Astrocyte of the spinal cord (primary cell): ENCODE measurements around the gene PSMA7.

Experiments
- DNase-seq: peaks from one replicate; pipeline ENCODE4 v3.0.0; 2011; ENCODE audit warnings: low read depth, low spot score
- H3K4me3 ChIP-seq: 2 replicates; pipeline ENCODE4 v1.5.1; 2011; ENCODE audit warnings: low read depth, mild to moderate bottlenecking, low read length, moderate library complexity
- in situ Hi-C: cut with HindIII; loops from 2 replicates; pipeline ENCODE4 v1.10.0; 2017; ENCODE audit warnings: low sequenced_read_pairs
- TF ChIP-seq, protein P1 (sequence below): IDR thresholded peaks from 2 replicates; pipeline ENCODE4 v1.5.1; 2012; ENCODE audit warnings: low read depth, mild to moderate bottlenecking, low read length, inconsistent platforms

The PSMA7 gene

DNA sequence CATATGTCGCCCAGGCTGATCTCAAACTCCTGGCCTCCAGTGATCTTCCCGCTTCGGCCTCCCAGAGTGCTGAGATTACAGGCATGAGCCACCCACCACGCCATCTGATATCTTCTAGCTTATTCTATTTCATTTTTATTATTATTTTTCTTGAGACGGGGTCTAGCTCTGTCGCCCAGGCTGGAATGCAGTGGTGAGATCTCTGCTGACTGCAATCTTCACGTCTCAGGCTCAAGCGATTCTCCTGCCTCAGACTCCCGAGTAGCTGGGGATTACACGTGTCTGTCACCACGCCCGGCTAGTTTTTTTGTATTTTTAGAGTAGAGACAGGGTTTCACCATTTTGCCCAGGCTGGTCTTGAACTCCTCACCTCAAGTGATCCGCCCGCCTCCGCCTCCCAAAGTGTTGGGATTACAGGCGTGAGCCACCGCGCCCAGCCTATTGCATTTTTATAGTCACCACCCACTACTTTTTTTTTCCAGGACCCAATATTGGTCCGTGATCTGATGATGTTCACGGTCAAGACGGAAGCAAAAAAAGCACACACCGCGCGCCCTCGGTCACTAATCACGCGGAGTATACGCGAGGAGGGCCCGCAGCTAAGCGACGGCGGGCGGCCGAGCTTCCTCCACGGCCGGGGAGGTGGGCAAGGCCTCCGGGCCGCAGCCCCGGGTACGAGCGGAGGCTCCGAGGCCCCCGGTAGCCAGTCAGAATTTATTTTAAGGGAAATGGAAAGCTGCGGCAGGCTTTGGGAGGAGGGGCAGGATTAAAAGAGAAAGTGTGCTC lies 22.0 kb downstream of the PSMA7 start:
- DNase-seq: no peak
- TF ChIP-seq, protein P1, sequence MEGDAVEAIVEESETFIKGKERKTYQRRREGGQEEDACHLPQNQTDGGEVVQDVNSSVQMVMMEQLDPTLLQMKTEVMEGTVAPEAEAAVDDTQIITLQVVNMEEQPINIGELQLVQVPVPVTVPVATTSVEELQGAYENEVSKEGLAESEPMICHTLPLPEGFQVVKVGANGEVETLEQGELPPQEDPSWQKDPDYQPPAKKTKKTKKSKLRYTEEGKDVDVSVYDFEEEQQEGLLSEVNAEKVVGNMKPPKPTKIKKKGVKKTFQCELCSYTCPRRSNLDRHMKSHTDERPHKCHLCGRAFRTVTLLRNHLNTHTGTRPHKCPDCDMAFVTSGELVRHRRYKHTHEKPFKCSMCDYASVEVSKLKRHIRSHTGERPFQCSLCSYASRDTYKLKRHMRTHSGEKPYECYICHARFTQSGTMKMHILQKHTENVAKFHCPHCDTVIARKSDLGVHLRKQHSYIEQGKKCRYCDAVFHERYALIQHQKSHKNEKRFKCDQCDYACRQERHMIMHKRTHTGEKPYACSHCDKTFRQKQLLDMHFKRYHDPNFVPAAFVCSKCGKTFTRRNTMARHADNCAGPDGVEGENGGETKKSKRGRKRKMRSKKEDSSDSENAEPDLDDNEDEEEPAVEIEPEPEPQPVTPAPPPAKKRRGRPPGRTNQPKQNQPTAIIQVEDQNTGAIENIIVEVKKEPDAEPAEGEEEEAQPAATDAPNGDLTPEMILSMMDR: no peak
- H3K4me3 ChIP-seq: peak overlapping the region; percentile 55
- in situ Hi-C loops: no loop called here

DNA sequence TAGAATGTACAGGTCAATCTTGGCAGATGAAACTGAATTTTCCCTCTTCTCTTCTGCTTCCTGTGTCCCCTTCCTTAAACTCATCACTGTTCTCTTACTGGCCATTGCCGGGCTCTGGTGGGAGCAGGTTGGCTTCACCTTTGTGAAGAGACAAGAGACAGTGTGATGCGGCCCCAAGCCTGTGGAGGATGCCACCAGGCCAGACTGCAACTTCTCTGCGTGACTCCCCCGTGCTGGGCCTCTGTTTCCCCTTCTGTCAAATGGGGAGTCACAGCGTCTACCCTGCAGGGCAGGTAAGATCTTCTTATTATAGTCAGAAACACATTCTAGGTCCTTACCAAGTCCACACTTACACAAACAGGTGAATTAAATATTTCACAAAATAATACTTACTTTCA lies 22.8 kb downstream of the PSMA7 start:
- in situ Hi-C loops: no loop called here
- DNase-seq: no peak
- no peak overlapping the region for H3K4me3 ChIP-seq
- TF ChIP-seq, protein P1: no peak

DNA sequence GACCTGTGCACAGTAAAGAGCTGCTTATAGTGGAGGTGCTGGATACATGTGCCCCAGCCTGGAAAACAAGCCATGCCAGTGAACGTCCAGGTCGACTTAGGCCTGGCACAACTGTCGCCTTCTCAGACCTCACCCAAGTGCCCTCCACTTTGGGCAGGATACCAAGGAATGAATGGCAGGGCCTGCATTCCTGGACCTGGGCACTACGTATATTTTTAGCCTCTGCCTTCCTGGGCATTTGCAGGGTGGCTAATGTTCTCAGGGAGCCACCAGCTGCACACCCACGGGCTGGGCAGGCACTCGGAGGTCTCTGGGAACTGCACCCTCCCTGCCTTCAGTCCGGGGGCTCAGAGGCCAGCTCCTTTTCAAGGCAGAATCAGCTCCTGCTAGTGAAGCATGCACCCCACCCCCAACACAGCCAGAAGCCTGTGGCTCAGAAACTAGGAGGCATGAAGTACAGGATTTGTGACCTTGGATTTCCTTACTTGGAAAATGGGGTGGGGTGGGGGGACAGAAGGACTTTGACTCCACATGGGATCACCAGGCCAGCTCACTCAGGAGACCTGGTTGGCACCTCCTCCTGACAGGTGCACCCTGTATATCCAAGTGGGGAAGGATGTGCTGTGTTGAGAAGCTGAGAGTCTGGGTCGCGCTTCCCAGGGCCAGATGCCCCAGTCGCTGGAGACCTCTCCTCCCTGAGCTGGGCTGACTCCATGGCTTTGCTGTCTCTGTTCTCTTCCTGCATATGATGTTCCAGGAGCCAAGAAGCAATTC lies 23.4 kb downstream of the PSMA7 start:
- no peak overlapping the region for H3K4me3 ChIP-seq
- TF ChIP-seq, protein P1: no peak
- DNase-seq: no peak
- in situ Hi-C loops: no loop called here

DNA sequence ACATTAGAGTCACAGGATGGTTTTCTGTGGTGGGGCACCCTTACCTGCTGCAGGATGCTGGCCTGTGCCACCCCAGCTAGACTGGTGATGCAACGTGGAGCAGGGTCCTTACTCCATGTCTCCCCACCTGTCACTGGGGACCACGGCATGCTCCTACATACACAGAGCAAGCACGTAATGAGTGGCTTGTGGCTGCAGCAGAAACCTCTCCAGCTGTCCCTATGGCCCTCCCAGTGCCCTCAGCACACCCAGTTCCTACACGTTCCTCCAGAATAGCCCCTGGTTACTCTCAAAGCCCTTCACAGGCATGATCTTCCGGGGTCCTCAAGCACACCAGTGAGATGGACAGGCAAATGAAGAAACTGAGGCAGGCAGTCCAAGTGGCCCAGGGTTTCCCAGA lies 24.1 kb downstream of the PSMA7 start:
- DNase-seq: no peak
- in situ Hi-C loops: no loop called here
- H3K4me3 ChIP-seq: no peak overlapping the region
- TF ChIP-seq, protein P1: no peak

DNA sequence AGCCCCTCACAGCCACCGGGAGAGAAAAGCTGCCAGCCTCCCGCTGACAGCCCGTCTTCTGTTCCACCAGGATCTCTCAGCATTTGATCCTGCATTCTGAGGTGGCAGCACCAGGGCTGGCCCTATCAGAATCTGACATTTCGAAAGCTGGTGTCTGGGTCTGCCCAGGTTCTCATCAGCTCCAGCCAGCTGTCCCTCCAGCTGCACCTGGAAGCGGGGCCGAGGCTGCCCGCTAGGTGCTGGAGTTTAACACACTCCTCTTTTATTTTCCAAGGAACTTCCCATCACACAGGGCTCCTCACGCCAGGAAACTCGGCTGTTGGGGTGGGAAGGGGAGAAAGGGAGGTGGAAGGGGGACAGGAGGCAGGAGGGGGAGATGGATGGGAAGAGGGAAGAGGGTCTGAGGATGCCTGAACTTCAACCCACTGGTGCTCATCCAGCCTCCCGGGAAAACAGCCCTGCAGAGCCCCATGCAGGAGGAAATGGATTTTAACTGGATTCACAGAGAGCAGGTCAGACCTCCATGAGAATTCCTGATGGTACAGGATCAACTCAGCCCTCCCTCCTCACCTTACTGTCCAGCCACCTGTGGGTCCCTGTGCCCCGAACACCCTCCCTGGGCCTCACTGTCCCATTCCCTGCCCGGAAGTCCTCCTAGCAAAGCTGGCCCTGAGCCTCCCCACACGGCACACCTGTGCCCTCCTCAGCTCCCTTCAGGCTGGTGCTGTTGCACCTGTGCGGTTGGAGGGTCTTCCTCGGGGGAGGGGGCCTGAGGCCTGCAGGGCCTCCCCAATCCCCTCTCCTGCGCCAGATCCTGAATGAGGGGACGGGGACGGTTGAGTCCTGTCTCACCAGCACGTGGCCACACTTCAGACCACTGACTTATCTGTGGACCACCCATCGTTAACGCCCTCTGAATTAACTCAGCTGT lies 24.8 kb downstream of the PSMA7 start:
- no peak overlapping the region for H3K4me3 ChIP-seq
- in situ Hi-C loops: no loop called here
- no peak for DNase-seq
- TF ChIP-seq, protein P1: no peak

DNA sequence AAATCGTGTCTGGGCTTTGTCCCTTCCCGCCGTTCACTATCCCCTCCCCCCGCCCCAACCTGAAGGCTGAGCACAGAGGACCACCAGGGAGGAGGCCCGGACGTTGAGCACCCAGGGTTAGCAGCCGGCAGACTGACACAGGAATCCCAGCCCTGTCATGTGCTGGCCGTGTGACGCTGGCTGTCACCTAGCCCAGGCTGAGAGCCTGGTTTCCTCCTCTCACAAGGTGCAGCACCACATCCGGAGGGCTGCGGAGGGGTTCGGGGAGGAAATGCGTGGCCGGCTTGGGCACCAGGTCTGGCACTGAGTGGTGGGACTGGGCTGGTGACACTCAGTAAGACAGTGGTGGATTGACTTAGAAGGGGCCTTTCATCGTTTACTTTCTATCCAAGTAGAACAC lies 25.5 kb downstream of the PSMA7 start:
- in situ Hi-C loops: no loop called here
- TF ChIP-seq, protein P1: no peak
- H3K4me3 ChIP-seq: no peak overlapping the region
- no peak for DNase-seq
